Gastrocnemius medialis (tissue), 4 donors: ENCODE data around the gene MPIG6B. TPM values are rescaled to one million over a fixed set of nuclear protein-coding genes. Genes with fewer than 3 reads are reported as not detected.

ENCODE experiments used
- ATAC-seq, 2 donors: fragments of 150-250 bp; one replicate each; pipeline ENCODE4 v1.9.1; 2016
- DNase-seq, 2 donors: peaks; one replicate each; pipeline ENCODE4 v3.0.0-alpha.2; 2019
- H3K27ac ChIP-seq, 4 donors: fragments of 200-600 bp; sonication (generic); 1 replicate in 1 of 4; 2 replicates in 3 of 4; pipeline ENCODE4 v1.5.1; 2016 to 2018; ENCODE audit warnings: mild to moderate bottlenecking in 2 of 4, moderate library complexity in 1 of 4
- H3K27me3 ChIP-seq, 3 donors: fragments of 200-600 bp; sonication (generic) in 2 of 3; 1 replicate in 1 of 3; 2 replicates in 2 of 3; pipeline versions ENCODE4 v1.5.1 to v1.6.0; 2016 to 2019; ENCODE audit warnings: mild to moderate bottlenecking in 1 of 3, moderate library complexity in 1 of 3
- H3K36me3 ChIP-seq, 2 donors: fragments of 200-600 bp; sonication (generic) in 1 of 2; one replicate each; pipeline ENCODE4 v1.5.1; 2017 to 2018
- H3K4me1 ChIP-seq, 2 donors: fragments of 200-600 bp; sonication (generic) in 1 of 2; one replicate each; pipeline ENCODE4 v1.5.1; 2016 to 2017; ENCODE audit warnings: mild to moderate bottlenecking in 2 of 2
- H3K4me3 ChIP-seq, 4 donors: fragments of 200-600 bp; sonication (generic) in 3 of 4; 1 replicate in 1 of 4; 2 replicates in 3 of 4; pipeline ENCODE4 v1.5.1; 2016 to 2019; ENCODE audit warnings: mild to moderate bottlenecking in 2 of 4
- H3K9me3 ChIP-seq, 3 donors: fragments of 200-600 bp; sonication (generic) in 2 of 3; 1 replicate in 1 of 3; 2 replicates in 2 of 3; pipeline ENCODE4 v1.5.1; 2016 to 2019
- CTCF ChIP-seq, 5 experiments: fragments of 450-650 bp in 3 of 5; fragments of 200-600 bp in 2 of 5; sonication (generic) in 2 of 5; IDR thresholded peaks in 4 of 5; conservative IDR thresholded peaks in 1 of 5; 1 replicate in 4 of 5; 2 replicates in 1 of 5; pipeline ENCODE4 v1.5.1; 2016 to 2019; ENCODE audit warnings: antibody characterized with exemption in 5 of 5, mild to moderate bottlenecking in 3 of 5, moderate library complexity in 3 of 5
- POLR2A ChIP-seq, 2 donors: fragments of 450-650 bp; IDR thresholded peaks; one replicate each; pipeline ENCODE4 v1.6.1; 2017; ENCODE audit warnings: antibody characterized with exemption in 2 of 2, mild to moderate bottlenecking in 2 of 2, moderate library complexity in 2 of 2
- in situ Hi-C, 4 donors: fragments of 200-750 bp; cut with MboI; loops; one replicate each; pipeline versions ENCODE4 v1.15.0 to v1.8.0; 2017; ENCODE audit warnings: low sequenced_read_pairs in 4 of 4
- intact Hi-C: fragments of 100-400 bp; cut with DNase I; formaldehyde crosslinking; loops from one replicate; pipeline ENCODE4 v1.15.1; 2023; ENCODE audit warnings: low total_unique reads
- total RNA-seq, 4 donors: library from RNA; depleted of rRNA; stranded (reverse); fragments of >200 nt; gene quantifications; one replicate each; pipeline versions ENCODE4 v1.1.0 to v1.2.3, GENCODE V29; 2016

Gene MPIG6B
- total RNA-seq, 4 donors from 2014 or later, result not detected

- peaks cover 0 to 2% (median 0%) of the 10 kb centered on the region in 3 donors for H3K27me3 ChIP-seq
- no peak overlapping the region for H3K4me3 ChIP-seq
- TF ChIP-seq CTCF (IDR thresholded peaks at IDR 0.05 in 4 of 5, conservative IDR thresholded peaks at IDR 0.05 in 1 of 5) (no peak), POLR2A (IDR thresholded peaks at IDR 0.05) (no peak)
- ATAC-seq (no peak), DNase-seq (no peak)
- intact Hi-C loops (loop anchor here (2.0 kb wide), 1 partner anchor 53 kb away; the partner anchor contains the start of gene VARS1), in situ Hi-C loops (no loop called here)
- no peak overlapping the region for H3K27ac ChIP-seq
- no peaks in the 10 kb centered on the region for H3K36me3 ChIP-seq
- H3K9me3 ChIP-seq, result no peaks in the 10 kb centered on the region
- H3K4me1 ChIP-seq, result peaks cover 8 to 20% of the 10 kb centered on the region in 2 donors
These were observed 18.6 kb downstream of the MPIG6B start for GRCh38 chr6:31741815-31742214.

GRCh38 chr6:31742894-31743293 lies 19.7 kb downstream of the MPIG6B start:
- no peak for ATAC-seq
- in situ Hi-C loops, result no loop called here
- Histone ChIP-seq H3K27ac (no peak overlapping the region), H3K9me3 (no peaks in the 10 kb centered on the region), H3K4me1 (peaks cover 5 to 17% of the 10 kb centered on the region in 2 donors), H3K36me3 (no peaks in the 10 kb centered on the region), H3K4me3 (no peak overlapping the region), H3K27me3 (no peaks in the 10 kb centered on the region)
- intact Hi-C loops, result no loop called here
- DNase-seq, result no peak
- TF ChIP-seq CTCF (IDR thresholded peaks at IDR 0.05 in 4 of 5, conservative IDR thresholded peaks at IDR 0.05 in 1 of 5) (no peak), POLR2A (IDR thresholded peaks at IDR 0.05) (no peak)

DNA sequence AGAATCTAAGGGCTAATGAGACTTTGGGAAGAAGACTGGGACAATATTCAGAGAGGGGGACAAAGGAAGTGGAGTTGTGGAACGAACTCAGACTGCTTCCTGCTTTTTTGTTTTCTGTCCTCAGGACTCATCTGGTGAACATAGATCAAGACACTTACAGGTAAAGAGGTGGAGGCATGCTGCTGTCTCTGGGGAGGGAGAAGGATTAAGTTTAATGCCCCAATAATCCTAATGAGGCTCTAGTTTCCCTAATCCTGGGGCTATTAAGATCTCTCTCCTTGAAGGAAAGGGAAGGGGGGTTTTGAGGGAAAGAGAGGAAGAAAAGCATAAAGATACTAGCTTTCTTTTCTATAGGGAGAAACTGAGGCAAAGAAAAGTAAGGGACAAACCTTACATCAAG lies 21.2 kb downstream of the MPIG6B start:
- Histone ChIP-seq H3K27ac (no peak overlapping the region), H3K36me3 (no peaks in the 10 kb centered on the region), H3K4me1 (peaks cover 1 to 9% of the 10 kb centered on the region in 2 donors), H3K9me3 (no peaks in the 10 kb centered on the region), H3K4me3 (no peak overlapping the region), H3K27me3 (no peaks in the 10 kb centered on the region)
- DNase-seq (no peak), ATAC-seq (no peak)
- intact Hi-C loops, result no loop called here
- TF ChIP-seq CTCF (IDR thresholded peaks at IDR 0.05 in 4 of 5, conservative IDR thresholded peaks at IDR 0.05 in 1 of 5) (no peak), POLR2A (IDR thresholded peaks at IDR 0.05) (no peak)
- in situ Hi-C loops, result no loop called here

GRCh38 chr6:31749301-31750036 lies 26.3 kb downstream of the MPIG6B start:
- TF ChIP-seq CTCF (IDR thresholded peaks at IDR 0.05 in 4 of 5, conservative IDR thresholded peaks at IDR 0.05 in 1 of 5) (no peak), POLR2A (IDR thresholded peaks at IDR 0.05) (no peak)
- Histone ChIP-seq H3K4me3 (no peak overlapping the region), H3K27me3 (no peaks in the 10 kb centered on the region), H3K36me3 (no peaks in the 10 kb centered on the region), H3K27ac (no peak overlapping the region), H3K4me1 (no peaks in the 10 kb centered on the region), H3K9me3 (no peaks in the 10 kb centered on the region)
- intact Hi-C loops (no loop called here), in situ Hi-C loops (no loop called here)
- ATAC-seq, result no peak
- no peak for DNase-seq
